ENCODE data around the gene SPA17.

DNA sequence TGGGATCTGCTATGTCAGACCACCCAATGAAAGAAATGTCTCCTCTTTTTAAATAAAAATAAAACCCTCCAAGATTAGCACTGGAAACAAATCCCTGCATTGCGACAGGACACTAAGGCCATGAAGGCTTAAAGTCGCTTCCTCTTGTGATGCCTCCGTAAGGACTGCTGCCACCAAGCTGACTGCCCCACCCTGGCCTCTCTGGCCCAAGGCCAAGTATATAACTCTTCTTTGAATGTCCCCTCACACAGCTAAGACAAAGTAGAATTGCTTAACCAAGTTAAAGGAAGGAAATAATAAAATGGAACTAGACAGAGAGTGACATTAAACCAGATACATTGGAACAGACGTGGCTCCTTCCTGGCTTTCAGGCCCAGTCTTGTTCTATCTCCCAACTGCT, 58.5 kb downstream of the SPA17 start:
- TF ChIP-seq, protein P1, sequence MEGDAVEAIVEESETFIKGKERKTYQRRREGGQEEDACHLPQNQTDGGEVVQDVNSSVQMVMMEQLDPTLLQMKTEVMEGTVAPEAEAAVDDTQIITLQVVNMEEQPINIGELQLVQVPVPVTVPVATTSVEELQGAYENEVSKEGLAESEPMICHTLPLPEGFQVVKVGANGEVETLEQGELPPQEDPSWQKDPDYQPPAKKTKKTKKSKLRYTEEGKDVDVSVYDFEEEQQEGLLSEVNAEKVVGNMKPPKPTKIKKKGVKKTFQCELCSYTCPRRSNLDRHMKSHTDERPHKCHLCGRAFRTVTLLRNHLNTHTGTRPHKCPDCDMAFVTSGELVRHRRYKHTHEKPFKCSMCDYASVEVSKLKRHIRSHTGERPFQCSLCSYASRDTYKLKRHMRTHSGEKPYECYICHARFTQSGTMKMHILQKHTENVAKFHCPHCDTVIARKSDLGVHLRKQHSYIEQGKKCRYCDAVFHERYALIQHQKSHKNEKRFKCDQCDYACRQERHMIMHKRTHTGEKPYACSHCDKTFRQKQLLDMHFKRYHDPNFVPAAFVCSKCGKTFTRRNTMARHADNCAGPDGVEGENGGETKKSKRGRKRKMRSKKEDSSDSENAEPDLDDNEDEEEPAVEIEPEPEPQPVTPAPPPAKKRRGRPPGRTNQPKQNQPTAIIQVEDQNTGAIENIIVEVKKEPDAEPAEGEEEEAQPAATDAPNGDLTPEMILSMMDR (conservative IDR thresholded peaks at IDR 0.05; ENCODE audit: low read depth, low read length) = no peak
- no peak for TF ChIP-seq SMC3 (IDR thresholded peaks at IDR 0.05; ENCODE audit: low read depth, low read length)
- TF ChIP-seq CHD1 (IDR thresholded peaks at IDR 0.05; ENCODE audit: low read depth, low read length) = no peak
- no peak for TF ChIP-seq POLR2A (IDR thresholded peaks at IDR 0.05; ENCODE audit: low read depth, low read length)
- no peak for TF ChIP-seq RAD21 (IDR thresholded peaks at IDR 0.05; ENCODE audit: low read length)
- TF ChIP-seq NFE2L2 (IDR thresholded peaks at IDR 0.05; ENCODE audit: low read depth, low read length) = no peak
- TF ChIP-seq, protein P2, sequence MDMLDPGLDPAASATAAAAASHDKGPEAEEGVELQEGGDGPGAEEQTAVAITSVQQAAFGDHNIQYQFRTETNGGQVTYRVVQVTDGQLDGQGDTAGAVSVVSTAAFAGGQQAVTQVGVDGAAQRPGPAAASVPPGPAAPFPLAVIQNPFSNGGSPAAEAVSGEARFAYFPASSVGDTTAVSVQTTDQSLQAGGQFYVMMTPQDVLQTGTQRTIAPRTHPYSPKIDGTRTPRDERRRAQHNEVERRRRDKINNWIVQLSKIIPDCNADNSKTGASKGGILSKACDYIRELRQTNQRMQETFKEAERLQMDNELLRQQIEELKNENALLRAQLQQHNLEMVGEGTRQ (IDR thresholded peaks at IDR 0.05; ENCODE audit: low read depth, low read length) = no peak
